ENCODE results near the gene SHROOM3.

DNA sequence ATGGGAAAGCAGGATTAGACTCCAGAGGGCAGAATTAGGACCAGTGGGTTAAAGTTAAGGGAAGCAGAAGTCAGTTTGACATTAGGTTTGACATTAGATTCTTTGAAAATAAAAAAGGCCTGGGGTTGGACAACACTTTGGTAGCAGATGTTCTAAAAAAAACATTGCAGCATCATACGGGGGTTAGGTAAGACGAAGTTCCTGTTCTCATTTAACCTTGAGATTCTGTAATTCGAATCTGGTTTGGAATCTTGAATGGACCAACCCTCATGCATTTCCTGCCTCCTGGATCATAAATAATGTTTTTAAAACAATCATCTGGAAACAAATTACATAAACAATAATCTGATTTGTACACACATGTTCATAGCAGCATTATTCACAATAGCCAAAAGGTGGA is 181.0 kb downstream of the SHROOM3 start:
- TF ChIP-seq, protein P1, sequence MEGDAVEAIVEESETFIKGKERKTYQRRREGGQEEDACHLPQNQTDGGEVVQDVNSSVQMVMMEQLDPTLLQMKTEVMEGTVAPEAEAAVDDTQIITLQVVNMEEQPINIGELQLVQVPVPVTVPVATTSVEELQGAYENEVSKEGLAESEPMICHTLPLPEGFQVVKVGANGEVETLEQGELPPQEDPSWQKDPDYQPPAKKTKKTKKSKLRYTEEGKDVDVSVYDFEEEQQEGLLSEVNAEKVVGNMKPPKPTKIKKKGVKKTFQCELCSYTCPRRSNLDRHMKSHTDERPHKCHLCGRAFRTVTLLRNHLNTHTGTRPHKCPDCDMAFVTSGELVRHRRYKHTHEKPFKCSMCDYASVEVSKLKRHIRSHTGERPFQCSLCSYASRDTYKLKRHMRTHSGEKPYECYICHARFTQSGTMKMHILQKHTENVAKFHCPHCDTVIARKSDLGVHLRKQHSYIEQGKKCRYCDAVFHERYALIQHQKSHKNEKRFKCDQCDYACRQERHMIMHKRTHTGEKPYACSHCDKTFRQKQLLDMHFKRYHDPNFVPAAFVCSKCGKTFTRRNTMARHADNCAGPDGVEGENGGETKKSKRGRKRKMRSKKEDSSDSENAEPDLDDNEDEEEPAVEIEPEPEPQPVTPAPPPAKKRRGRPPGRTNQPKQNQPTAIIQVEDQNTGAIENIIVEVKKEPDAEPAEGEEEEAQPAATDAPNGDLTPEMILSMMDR (IDR thresholded peaks at IDR 0.05) = no peak
- no peak for TF ChIP-seq POLR2A (IDR thresholded peaks at IDR 0.05)
